Stimulated activated CD8-positive, alpha-beta memory T cell treated with anti-CD3 and anti-CD28 coated beads, Interleukin-15, amount 100 ng/mL, for 48 hours (primary cell): ENCODE data around the gene AKT2.

Source experiments
- DNase-seq, 2 donors: peaks; one replicate each; pipeline ENCODE4 v3.0.0-alpha.2; 2020; ENCODE audit warnings: low read depth in 2 of 2

Gene AKT2

DNA sequence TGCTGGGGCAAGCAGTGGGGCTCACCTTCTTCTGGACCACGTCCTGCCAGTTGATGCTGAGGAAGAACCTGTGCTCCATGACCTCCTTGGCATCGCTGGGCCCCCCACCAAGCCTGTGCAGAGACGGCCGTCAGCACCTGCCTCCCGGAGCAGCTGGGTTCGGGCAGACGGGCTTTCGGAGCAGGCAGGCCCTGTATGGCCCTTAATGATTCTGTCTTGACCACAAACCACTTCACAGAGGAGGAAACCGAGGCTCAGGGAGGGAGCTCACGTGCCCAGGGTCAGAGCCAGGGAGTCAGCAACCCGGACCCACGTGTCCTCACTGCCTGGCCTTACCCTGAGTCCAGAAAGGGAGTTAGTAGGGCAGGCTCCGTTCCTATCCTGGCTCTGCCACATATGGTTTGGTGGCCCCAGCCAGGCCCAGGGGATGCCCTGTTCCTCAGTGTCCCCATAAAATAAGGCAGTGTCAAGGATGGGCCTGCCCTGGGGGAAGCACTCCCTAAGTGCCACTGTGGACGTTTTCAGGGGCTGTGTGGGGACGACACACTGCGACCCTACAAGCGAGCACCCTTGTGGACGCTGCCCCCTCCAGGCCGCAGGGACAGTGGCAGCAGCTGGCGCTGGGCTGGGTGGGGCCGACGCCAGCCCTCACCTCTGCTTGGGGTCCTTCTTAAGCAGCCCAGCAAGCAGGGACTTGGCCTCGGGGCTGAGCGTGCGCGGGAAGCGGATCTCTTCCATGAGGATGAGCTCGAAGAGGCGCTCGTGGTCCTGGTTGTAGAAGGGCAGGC lies 49.7 kb downstream of the AKT2 start:
- DNase-seq, result no peak

DNA sequence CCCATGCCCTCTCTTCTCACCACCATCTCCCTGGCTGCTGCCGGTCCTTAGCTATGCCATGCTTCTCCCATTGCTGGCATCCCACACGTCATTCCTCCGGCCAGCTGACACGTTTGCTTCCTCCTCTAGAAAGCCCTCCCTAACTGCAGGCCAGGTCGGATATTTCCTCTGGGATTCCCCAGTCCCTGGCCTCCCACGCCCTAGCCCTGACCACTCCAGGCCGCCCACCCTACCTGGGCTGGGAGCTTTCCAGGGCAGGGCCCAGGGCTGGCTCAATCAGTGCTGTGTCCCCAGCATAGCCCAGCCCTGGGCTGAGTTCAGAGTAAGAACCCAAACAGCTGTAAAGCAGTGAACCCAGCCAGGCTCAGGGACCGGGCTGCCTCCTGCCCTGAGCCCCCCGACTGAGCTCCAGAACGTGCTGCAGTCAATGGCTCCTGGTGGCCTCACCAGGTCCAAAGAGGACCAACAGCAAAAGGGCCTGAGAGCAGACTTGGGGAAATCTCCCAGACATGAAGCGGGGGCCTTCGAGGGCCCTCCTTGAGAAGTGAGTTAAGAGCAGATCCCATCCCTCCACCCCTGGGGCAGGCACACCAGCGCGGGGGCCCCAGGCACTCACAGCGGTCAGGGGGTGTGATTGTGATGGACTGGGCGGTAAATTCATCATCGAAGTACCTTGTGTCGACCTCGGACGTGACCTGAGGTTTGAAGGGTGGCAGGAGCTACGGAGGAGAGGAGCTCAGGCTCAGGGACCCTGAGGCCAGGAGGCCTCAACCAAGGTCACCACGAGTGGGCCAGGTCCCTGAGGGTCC lies 50.5 kb downstream of the AKT2 start:
- no peak for DNase-seq

GRCh38 chr19:40233811-40234389 lies 51.2 kb downstream of the AKT2 start:
- no peak for DNase-seq

DNA sequence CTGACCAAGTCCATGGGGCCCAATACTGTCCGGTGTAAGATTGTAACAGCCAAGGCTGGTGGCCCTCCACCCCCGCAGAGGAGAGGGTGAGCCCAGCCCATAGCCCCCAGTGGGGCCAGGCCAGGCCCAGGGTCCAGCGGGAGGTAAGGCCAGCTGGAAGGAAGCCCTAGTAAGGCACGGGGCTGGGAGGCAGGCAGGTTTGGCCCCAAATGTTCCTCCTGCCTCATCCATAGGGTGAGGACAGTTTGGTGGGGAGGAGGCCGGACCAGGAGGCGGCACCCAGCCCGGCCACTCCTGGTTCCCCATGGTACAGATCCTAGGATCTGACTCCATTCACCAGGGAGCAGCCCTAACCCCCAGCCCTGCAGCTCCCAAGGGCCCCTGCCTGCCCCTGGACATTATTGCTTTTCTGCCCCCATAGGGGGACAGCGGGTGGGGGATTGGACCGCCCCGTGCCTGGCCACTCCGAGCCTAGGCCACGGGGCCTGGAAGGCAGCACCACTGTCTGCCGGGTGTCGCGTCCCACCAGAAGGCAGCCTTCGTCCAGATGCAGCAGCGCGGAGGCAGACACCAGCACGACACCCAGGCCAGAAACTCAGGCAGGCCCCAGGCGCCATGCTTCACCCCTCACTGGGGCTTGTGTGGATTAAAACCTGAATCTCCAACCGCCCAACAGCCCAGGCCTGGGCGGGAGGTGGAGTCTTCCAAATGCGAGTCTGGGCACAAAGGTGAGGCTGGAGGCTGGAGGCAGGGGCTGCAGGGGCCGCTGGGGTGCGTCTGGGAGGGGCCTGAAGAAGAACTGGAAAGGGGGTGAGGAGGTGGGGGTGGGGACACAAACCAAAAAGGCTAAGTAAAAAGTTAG lies 52.0 kb downstream of the AKT2 start:
- DNase-seq, result no peak

DNA sequence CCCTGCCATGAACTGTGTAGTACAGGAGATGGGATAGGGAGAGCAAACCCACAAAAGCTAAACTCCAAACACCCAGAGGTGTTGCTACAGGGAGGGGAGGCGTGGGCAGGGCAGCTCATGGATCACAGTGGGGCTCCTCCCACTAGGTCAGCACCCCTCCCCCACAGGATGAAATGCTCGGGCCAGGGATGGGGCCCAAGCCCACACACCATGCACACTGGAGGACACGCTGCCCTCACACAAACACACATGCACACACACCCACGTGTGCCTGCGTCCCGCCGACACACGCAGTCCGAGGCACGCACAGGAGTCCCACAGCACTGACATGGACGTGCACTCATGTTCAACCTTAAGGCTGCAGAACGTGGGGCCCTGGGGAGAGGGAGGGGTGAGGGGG lies 52.7 kb downstream of the AKT2 start:
- no peak for DNase-seq

DNA sequence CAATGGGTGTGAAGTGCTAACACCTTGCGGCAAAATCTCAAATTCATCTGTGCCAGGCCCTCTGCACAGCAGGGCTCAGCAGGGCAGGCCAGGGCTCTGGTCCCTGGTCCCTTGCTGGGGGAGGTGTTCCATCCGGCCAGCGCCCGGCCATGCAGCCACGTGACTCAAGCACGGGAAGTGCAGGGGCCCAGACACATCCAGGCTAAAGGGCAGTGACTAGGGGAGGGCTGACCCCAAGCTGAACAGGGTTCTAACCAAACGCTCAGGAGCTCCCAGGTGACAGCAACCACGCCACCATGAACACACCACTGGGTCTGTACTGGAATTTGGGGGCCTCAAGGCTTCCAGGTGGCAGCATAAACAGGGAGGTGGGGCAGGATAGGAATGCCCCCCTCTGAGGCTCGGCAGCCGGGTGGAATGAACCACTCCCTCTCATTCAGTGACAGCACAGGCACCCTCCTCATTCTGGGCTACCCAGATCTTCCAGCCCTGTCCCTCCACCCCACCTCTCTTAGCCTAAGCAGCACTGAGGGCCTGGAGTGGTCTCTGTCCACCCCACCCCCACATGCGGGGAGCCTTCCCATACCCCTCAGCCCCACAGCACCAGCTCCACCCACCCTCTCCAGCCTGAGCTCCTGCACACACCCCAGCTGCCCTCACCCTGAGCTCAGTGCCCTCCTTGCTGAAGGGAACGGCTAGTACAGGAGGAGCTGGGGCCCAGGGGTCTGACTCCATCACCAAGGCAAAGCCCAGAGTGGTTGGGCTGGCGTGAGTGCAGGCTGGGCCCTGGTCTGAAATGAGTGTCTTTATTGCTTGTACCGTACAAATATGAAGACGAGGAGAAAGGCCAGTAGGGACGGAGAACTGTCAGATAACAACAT lies 53.4 kb downstream of the AKT2 start:
- DNase-seq, result no peak

- no peak for DNase-seq
These were observed 54.1 kb downstream of the AKT2 start for GRCh38 chr19:40231057-40231456.

GRCh38 chr19:40229926-40230417 lies 55.2 kb downstream of the AKT2 start:
- no peak for DNase-seq

DNA sequence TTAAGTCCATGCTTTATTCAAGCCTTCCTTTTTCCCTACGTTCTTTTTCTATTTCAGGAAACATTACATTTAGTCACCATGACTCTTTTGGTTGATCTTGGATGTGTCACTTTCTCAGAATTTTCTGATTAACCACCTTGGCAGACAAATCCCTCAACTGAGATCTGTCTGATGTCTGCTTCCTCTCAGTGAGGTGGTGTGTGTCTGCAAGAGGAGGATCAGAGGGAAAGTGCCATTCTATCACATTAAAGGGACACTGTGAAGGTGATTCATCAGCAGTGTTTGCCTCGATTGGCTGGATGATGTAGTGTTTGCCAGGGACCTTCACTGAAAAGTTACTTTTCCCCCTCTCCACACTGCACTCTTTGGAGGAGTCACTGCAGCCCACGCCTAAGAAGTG lies 55.7 kb downstream of the AKT2 start:
- DNase-seq, result peak in 1 of 2 donors; percentile 28

DNA sequence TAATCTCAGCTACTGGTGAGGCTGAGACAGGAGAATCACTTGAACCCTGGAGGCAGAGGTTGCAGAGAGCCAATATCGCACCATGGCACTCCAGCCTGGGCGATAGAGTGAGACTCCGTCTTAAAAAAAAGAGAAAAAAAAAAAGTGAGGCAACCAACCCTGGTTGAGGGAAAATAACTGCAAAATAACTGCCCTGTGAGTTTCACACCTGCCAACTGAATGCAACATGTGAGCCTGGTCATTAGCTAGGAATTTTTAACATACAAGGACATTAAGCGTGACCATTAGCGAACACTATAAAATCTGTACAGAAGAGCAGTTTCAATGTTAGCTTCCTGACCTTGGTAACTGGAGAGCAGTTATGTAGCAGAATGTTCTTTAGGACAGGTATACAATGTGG lies 56.3 kb downstream of the AKT2 start:
- DNase-seq, result no peak

- no peak for DNase-seq
These were observed 56.8 kb downstream of the AKT2 start for GRCh38 chr19:40228346-40228745.

- no peak for DNase-seq
These were observed 59.5 kb downstream of the AKT2 start for GRCh38 chr19:40225440-40226305.

DNA sequence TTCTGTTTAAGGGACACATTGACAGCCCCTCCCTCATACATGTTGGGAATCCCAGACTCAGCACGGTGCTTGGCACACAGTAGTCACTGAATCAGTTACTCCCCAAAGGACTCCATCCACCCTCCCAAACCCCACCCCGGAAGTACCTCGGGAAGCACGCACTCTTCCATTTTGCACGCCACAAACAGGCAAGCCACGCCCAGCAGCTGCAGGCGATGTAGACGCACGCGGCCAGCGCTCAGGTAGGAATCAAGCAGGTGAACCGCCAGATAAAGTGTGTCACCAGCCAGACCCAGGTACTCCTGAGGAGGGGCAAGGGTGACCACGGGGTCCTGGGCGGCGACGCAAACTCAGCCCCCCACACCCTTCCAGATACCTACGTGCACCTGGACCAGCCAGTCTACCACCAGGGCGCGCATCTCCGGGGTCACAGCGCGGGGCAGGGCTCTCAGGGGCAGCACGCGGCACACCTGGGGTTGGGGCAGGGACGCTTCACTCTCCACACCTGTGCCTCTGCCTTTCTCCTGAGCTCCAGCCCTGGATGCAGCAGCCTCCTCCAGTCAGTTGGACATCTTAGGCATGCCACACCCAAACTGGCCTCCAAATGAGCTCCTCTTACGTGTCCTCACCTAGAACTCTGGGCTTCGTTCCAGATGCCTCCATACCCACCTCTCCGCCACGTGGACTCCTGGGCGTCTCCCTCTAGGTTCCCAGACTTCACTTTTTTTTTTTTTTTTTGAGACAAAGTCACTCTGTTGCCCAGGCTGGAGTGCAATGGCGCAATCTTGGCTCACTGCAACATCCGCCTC lies 60.6 kb downstream of the AKT2 start:
- DNase-seq, result no peak

DNA sequence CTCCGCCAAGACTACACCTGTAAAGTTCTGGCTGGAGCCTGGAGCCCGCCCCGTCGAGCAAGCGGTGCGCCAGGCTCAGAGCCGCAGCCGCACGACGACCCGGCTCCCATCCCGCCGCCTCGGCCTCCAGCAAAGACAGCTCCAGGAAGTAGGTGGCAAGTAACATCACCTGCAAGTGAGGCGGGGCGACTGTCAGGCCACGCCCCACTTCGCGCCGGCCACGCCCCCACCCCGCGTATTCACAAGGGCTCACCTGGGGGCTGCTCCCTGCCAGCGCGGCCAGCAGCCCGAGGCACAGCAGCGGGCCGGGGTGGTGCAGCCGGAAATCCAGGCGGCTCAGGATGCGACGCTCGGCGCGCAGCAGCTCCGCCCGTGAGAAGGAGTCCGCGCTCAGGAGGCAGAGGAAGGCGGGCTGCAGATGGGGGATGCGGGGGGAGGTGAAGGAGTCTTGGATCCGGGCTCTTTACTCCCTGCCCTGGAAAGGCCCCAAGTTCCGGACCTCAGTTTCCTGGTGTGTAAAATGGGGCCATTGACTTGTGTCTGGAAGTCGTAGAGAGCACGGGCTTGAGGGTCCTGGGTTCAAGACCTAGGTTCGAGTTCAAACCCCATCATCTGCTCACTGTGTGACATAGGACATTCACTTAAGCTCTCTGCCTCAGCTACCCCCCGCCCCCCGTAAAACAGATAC lies 61.9 kb downstream of the AKT2 start:
- DNase-seq, result no peak

GRCh38 chr19:40221858-40222619 lies 63.1 kb downstream of the AKT2 start:
- peak; percentile 49 for DNase-seq

DNA sequence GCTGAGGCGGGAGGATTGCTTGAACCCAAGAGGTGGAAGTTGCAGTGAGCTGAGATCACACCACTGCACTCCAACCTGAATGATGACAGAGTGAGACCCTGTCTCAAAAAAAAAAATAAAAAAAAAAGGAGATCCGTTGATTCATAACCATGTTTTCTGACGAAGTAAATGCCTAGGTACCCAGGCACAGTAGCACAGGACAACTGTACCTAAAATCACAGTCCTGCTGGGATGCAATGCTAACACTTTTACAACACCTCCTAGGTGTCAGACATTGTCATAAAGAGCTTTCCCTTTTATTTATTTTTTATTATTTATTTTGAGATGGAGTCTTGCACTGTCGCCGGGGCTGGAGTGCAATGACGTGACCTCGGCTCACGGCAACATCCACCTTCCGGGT lies 64.5 kb downstream of the AKT2 start:
- no peak for DNase-seq

GRCh38 chr19:40219721-40220276 lies 65.3 kb downstream of the AKT2 start:
- no peak for DNase-seq
